Prostate gland (tissue), 2 donors: ENCODE results near the gene KBTBD12. TPM values are rescaled to one million over a fixed set of nuclear protein-coding genes. Genes with fewer than 3 reads are reported as not detected.
"Not testable (repeated sequence)": the region's sequence is repeated elsewhere in the genome, so short reads cannot be mapped to it uniquely, and the experiment has no call there.

ENCODE experiments used
- DNase-seq: peaks from one replicate; pipeline ENCODE4 v3.0.0-alpha.2; 2019; ENCODE audit warnings: low spot score
- H3K27ac ChIP-seq, 2 donors: fragments of 200-600 bp; sonication (generic); 2 replicates each; pipeline ENCODE4 v1.5.1; 2017 to 2019
- H3K27me3 ChIP-seq: fragments of 200-600 bp; sonication (generic); replicated peaks from 2 replicates; pipeline ENCODE4 v1.5.1; 2019; ENCODE audit not compliant: insufficient read depth
- H3K36me3 ChIP-seq, 2 donors: fragments of 200-600 bp; sonication (generic); 1 replicate in 1 of 2; 2 replicates in 1 of 2; pipeline versions ENCODE4 v1.5.1 to v1.8.1; 2017 to 2019
- H3K4me1 ChIP-seq: fragments of 200-600 bp; sonication (generic); replicated peaks from 2 replicates; pipeline ENCODE4 v1.5.1; 2019
- H3K4me3 ChIP-seq, 2 donors: fragments of 200-600 bp; sonication (generic); 2 replicates each; pipeline ENCODE4 v1.5.1; 2017 to 2019
- H3K9me3 ChIP-seq: fragments of 200-600 bp; sonication (generic); 2 replicates; pipeline ENCODE4 v1.5.1; 2017
- POLR2A ChIP-seq: fragments of 450-650 bp; IDR thresholded peaks from one replicate; pipeline ENCODE4 v1.6.1; 2016; ENCODE audit warnings: antibody characterized with exemption, mild to moderate bottlenecking
- POLR2AphosphoS5 ChIP-seq: sonication (generic); formaldehyde crosslinking; IDR thresholded peaks from one replicate; pipeline ENCODE4 v1.6.1; 2017; ENCODE audit warnings: antibody characterized with exemption
- WGBS: methylation state at CpG from one replicate; pipeline ENCODE4 v1.1.5; 2018; 5-methylcytosine and 5-hydroxymethylcytosine counted together
- intact Hi-C: fragments of 100-400 bp; cut with DNase I; formaldehyde crosslinking; loops from one replicate; pipeline ENCODE4 v1.14.2; 2022
- total RNA-seq, 2 donors: library from RNA; depleted of rRNA; stranded (reverse); fragments of >200 nt; gene quantifications; one replicate each; pipeline ENCODE4 v1.1.0, GENCODE V29; 2016
- TF ChIP-seq, protein P1 (sequence below), 4 experiments: fragments of 200-600 bp in 2 of 4; fragments of 450-650 bp in 2 of 4; sonication (generic) in 2 of 4; IDR thresholded peaks; 1 replicate in 3 of 4; 2 replicates in 1 of 4; pipeline ENCODE4 v1.5.1; 2016 to 2019; ENCODE audit warnings: antibody characterized with exemption in 4 of 4, mild to moderate bottlenecking in 2 of 4, moderate library complexity in 2 of 4

KBTBD12 gene
- total RNA-seq, 2 donors from 2014 or later, result 1.2 TPM; not detected in 1

GRCh38 chr3:127870156-127870555, 44.9 kb upstream of the KBTBD12 start:
- DNase-seq, result no peak
- Histone ChIP-seq H3K27me3 (no peaks in the 10 kb centered on the region), H3K9me3 (no peaks in the 10 kb centered on the region), H3K27ac (no peak overlapping the region), H3K36me3 (no peaks in the 10 kb centered on the region), H3K4me3 (no peak overlapping the region), H3K4me1 (no peaks in the 10 kb centered on the region)
- 86% methylated on average over 4 of the region's 4 CpGs for WGBS
- TF ChIP-seq, protein P1, sequence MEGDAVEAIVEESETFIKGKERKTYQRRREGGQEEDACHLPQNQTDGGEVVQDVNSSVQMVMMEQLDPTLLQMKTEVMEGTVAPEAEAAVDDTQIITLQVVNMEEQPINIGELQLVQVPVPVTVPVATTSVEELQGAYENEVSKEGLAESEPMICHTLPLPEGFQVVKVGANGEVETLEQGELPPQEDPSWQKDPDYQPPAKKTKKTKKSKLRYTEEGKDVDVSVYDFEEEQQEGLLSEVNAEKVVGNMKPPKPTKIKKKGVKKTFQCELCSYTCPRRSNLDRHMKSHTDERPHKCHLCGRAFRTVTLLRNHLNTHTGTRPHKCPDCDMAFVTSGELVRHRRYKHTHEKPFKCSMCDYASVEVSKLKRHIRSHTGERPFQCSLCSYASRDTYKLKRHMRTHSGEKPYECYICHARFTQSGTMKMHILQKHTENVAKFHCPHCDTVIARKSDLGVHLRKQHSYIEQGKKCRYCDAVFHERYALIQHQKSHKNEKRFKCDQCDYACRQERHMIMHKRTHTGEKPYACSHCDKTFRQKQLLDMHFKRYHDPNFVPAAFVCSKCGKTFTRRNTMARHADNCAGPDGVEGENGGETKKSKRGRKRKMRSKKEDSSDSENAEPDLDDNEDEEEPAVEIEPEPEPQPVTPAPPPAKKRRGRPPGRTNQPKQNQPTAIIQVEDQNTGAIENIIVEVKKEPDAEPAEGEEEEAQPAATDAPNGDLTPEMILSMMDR (IDR thresholded peaks at IDR 0.05), result no peak
- TF ChIP-seq POLR2A, result no peak
- TF ChIP-seq POLR2AphosphoS5, result no peak
- intact Hi-C loops, result no loop called here

- H3K9me3 ChIP-seq, DNase-seq, H3K27ac ChIP-seq: not testable (repeated sequence)
These were observed 40.9 kb upstream of the KBTBD12 start for GRCh38 chr3:127874097-127874496.

GRCh38 chr3:127881586-127881985, 33.4 kb upstream of the KBTBD12 start:
- no peaks in the 10 kb centered on the region for H3K9me3 ChIP-seq
- TF ChIP-seq POLR2AphosphoS5 (no peak), POLR2A (no peak)
- TF ChIP-seq, protein P1 (IDR thresholded peaks at IDR 0.05), result no peak
- 96% methylated on average over 3 of the region's 3 CpGs for WGBS
- no peaks in the 10 kb centered on the region for H3K4me1 ChIP-seq
- H3K4me3 ChIP-seq, result no peak overlapping the region
- intact Hi-C loops, result no loop called here
- H3K36me3 ChIP-seq, result no peaks in the 10 kb centered on the region
- H3K27ac ChIP-seq, result no peak overlapping the region
- H3K27me3 ChIP-seq, result no peaks in the 10 kb centered on the region
- DNase-seq, result no peak

More at GRCh38 chr3:127874097-127874496, 40.9 kb upstream of the KBTBD12 start:
- H3K4me1 ChIP-seq, H3K27me3 ChIP-seq, H3K4me3 ChIP-seq, intact Hi-C loops, H3K36me3 ChIP-seq: not testable (repeated sequence)
- WGBS, result 93% methylated on average over 5 of the region's 5 CpGs

DNA sequence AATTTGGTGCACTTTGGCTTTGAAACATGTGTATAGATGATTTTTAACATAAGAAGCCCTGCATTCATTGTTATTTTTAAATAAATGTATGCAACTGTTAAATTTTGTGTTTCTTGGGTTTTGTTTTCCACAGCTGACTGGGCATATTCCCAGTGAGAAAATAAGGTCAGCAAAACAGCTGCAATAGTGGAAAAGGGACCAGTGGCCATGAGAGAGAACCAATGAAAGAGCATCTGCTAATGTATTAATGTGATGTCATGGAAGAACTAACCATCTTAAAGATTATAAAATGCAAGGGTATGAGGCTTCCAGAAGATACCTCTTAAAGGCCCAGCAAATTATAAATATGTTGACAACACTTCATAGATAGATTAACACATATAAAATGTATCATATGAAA, 31.0 kb upstream of the KBTBD12 start:
- no peaks in the 10 kb centered on the region for H3K27me3 ChIP-seq
- no peaks in the 10 kb centered on the region for H3K4me1 ChIP-seq
- H3K36me3 ChIP-seq, result no peaks in the 10 kb centered on the region
- TF ChIP-seq, protein P1 (IDR thresholded peaks at IDR 0.05), result no peak
- no peak for TF ChIP-seq POLR2AphosphoS5
- no peak for TF ChIP-seq POLR2A
- H3K27ac ChIP-seq, result no peak overlapping the region
- intact Hi-C loops, result no loop called here
- no peak overlapping the region for H3K4me3 ChIP-seq
- H3K9me3 ChIP-seq, result no peaks in the 10 kb centered on the region
- DNase-seq, result no peak

GRCh38 chr3:127886231-127886955, 28.6 kb upstream of the KBTBD12 start:
- TF ChIP-seq, protein P1 (IDR thresholded peaks at IDR 0.05), result no peak
- TF ChIP-seq POLR2A (no peak), POLR2AphosphoS5 (no peak)

More at GRCh38 chr3:127886231-127886955, 28.6 kb upstream of the KBTBD12 start:
- Histone ChIP-seq H3K27me3 (no peaks in the 10 kb centered on the region), H3K36me3 (no peaks in the 10 kb centered on the region), H3K9me3 (no peaks in the 10 kb centered on the region), H3K4me1 (no peaks in the 10 kb centered on the region), H3K27ac (no peak overlapping the region), H3K4me3 (no peak overlapping the region)
- peak; percentile 13 for DNase-seq
- intact Hi-C loops, result no loop called here
- WGBS, result 58% methylated on average over 9 of the region's 9 CpGs
